ENCODE data around the gene TTC28. TPM values are rescaled to one million over a fixed set of nuclear protein-coding genes. Genes with fewer than 3 reads are reported as not detected.
"Not testable (repeated sequence)": the region's sequence is repeated elsewhere in the genome, so short reads cannot be mapped to it uniquely, and the experiment has no call there.

The TTC28 gene
- total and polyA plus RNA-seq, 7 donors, result 0.23 to 102 (median 46.1) TPM

DNA sequence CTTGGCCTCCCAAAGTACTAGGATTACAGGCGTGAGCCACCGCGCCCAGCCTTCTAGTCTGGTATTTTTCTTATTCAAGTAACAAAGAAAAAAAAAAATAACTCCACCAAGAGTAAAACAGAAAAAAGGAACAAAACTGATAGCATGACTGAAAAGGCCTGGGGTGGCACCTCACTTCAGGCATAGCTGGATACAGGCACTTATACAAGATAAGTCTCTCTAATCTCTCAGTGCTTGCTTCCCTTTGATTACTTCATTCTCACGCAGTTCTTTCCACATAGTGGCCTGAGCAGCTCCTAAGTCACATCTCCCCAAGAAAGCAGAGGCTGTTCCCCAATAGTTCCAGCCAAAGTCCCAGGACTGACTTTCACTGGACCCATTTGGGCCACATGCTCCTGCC, 3.3 kb upstream of the TTC28 start:
- WGBS, 2 donors, result 87 to 93% methylated on average over 4 of the region's 4 CpGs
- H3K36me3 ChIP-seq; H3K27me3 ChIP-seq; H3K4me3 ChIP-seq; H3K9me3 ChIP-seq; DNase-seq; intact Hi-C loops (cut with DNase I); H3K27ac ChIP-seq: not testable (repeated sequence)
- H3K4me1 ChIP-seq, result peaks cover 0 to 16% (median 6%) of the 10 kb centered on the region in 4 donors

DNA sequence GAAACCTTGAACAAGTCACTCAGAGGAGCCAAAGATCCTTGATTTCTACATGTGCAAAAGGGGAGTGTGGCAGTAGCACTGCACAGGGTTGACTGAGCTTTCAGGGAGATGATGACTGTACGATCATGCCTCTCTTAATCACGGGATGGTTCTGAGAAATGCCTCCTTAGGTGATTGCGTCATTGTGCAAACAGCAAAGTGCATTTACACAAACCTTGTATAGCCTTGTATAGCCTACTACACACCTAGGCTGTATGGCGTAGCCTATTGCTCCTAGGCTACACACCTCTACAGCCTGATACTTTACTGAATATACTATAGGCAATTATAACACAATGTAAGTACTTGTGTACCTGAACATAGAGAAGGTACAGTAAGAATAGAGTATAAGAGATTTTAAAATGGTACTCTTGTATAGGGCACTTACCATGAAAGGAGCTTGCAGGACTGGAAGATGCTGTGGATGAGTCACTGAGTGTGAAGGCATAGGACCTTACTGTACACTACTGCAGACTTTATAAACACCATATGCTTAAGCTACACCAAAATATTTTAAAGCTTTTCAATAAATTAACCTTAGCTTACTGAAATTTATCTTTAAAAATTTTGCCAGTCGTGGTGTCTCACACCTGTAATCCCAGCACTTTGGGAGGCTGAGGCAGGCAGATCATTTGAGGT, 1.3 kb upstream of the TTC28 start:
- 26 to 68% methylated on average over 5 of the region's 5 CpGs for WGBS, 2 donors
- H3K4me1 ChIP-seq, result peaks cover 0 to 16% (median 6%) of the 10 kb centered on the region in 4 donors
- H3K36me3 ChIP-seq; H3K4me3 ChIP-seq; DNase-seq; H3K27me3 ChIP-seq; H3K9me3 ChIP-seq; intact Hi-C loops (cut with DNase I); H3K27ac ChIP-seq: not testable (repeated sequence)

DNA sequence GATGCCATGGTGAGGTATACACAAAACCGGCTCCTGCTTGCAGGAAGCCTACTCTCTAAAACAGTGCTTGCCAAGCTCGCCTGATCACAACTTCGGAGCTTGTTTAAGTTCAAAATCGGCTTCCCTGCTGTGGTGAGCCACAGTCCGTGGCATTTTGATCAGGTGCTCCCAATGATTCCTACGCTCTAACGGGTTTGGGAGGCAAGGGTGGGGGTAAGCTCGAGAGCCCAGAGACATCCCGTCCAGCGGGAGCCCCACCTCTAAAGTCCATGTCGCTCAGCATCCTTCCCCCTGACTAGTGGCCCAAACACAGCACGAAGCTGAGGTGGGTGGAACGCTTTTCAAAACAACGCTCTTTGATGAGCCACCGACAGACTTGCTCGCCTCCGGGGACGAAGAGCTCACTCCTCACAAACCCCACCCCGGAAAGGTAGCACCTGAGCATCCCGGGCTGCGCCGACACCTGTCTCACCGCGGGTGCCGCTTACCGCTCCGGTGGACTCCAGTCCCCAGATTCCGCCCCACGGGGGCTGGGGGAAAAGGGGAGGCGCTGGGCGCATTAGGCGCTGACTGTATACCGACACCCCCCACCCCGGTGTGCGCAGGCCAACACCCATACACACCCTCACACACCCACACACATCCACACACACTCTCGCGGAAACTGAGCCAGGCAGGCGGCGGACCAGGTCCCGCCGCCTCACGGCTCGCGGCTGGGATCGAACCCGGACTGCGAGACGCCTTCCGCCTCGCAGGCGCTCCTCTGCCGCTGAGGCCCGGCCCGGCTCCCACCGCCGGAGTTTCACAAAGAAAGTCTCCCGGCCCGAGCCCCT, 646 bp downstream of the TTC28 start:
- peak; percentile 71 for DNase-seq

DNA sequence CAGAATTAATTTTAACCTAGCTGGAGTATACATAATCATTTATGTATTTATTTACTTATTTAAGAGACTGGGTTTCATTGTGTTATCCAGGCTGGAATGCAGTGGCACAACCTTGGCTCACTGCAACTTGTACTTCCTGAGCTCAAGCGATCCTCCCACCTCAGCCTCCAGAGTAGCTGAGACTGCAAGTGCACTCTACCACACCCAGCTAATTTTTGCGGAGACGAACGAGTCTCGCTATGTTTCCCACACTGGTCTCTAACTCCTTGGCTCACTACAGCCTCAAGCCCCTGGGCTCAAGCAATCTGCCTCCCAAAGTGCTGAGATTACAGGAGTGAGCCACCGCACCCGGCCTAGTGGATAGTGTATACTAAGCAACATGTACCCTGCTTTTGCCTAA, 1.5 kb downstream of the TTC28 start:
- DNase-seq; H3K36me3 ChIP-seq; H3K4me3 ChIP-seq; intact Hi-C loops (cut with DNase I); H3K9me3 ChIP-seq; H3K27me3 ChIP-seq: not testable (repeated sequence)
- 82 to 86% methylated on average over 7 of the region's 7 CpGs for WGBS, 2 donors
- Histone ChIP-seq H3K4me1 (peaks cover 0 to 16% (median 6%) of the 10 kb centered on the region in 4 donors), H3K27ac (peak overlapping the region in 1 of 4 donors; percentile 81)

More for the DNA sequence above, 646 bp downstream of the TTC28 start:
- intact Hi-C loops (cut with DNase I), result loop anchor here (1.0 kb wide), 2 partner anchors 62 to 120 kb away; partner anchors contain the start of gene CHEK2
- Histone ChIP-seq H3K27ac (peak overlapping the region; percentile 67 to 83 (median 80)), H3K4me1 (peaks cover 0 to 16% (median 6%) of the 10 kb centered on the region in 4 donors), H3K4me3 (peak overlapping the region; percentile 69 to 98 (median 86))
- 17 to 19% methylated on average over 58 of the region's 58 CpGs for WGBS, 2 donors
- H3K27me3 ChIP-seq, H3K9me3 ChIP-seq, H3K36me3 ChIP-seq: not testable (repeated sequence)

DNA sequence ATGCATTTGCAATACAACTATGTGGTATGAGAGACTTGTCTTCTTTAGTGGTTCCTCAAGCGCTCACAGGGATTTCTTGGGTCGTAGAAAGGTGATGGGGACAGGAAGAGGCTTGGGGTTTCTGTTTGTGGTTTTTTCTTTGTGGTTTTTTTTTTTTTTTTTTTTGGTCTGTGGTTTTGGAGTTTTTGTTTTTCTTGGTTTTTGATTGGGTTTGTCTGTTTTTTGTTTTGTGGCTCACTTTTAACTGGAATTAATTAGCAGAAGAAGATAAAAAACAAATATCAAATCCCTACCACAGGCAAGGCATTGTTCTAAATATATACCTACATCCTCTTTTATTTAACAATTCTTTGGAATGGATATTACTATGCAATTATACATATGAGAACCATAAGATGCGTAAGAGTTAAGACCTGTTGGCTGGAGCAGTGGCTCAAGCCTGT, 5.5 kb downstream of the TTC28 start:
- TF ChIP-seq, protein P1, sequence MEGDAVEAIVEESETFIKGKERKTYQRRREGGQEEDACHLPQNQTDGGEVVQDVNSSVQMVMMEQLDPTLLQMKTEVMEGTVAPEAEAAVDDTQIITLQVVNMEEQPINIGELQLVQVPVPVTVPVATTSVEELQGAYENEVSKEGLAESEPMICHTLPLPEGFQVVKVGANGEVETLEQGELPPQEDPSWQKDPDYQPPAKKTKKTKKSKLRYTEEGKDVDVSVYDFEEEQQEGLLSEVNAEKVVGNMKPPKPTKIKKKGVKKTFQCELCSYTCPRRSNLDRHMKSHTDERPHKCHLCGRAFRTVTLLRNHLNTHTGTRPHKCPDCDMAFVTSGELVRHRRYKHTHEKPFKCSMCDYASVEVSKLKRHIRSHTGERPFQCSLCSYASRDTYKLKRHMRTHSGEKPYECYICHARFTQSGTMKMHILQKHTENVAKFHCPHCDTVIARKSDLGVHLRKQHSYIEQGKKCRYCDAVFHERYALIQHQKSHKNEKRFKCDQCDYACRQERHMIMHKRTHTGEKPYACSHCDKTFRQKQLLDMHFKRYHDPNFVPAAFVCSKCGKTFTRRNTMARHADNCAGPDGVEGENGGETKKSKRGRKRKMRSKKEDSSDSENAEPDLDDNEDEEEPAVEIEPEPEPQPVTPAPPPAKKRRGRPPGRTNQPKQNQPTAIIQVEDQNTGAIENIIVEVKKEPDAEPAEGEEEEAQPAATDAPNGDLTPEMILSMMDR (IDR thresholded peaks at IDR 0.05), result no peak
- TF ChIP-seq POLR2AphosphoS5 (IDR thresholded peaks at IDR 0.05) (no peak), POLR2A (IDR thresholded peaks at IDR 0.05) (no peak), EP300 (IDR thresholded peaks at IDR 0.05) (no peak)
- H3K36me3 ChIP-seq, result no peaks in the 10 kb centered on the region
- H3K4me3 ChIP-seq, result no peak overlapping the region
- intact Hi-C loops (cut with DNase I), result no loop called here
- no peaks in the 10 kb centered on the region for H3K9me3 ChIP-seq
- WGBS, 2 donors, result 48 to 80% methylated on average over 3 of the region's 3 CpGs
- H3K27ac ChIP-seq, result no peak overlapping the region
- DNase-seq, result no peak
- H3K4me1 ChIP-seq, result peaks cover 0 to 9% (median 4%) of the 10 kb centered on the region in 4 donors
- H3K27me3 ChIP-seq, result no peaks in the 10 kb centered on the region

DNA sequence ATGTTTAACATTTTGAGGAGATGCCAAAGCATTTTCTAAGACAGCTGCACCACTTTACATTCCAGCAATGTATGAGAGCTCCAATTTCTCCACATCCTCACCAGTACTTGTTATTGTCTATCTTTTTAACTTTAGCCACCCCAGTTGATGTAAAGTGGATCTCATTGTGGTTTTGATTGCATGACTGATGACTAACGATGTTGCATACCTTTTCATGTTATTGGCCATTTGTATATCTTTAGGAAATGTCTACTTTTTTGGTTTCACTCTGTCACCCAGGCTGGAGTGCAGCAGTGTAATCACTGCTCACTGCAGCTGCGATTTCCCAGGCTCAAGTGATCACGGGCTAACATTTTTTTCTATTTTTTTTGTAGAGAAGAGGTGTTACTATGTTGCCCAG, 8.9 kb downstream of the TTC28 start:
- WGBS, 2 donors, result 91% methylated on average over 3 of the region's 3 CpGs

More for the DNA sequence above, 8.9 kb downstream of the TTC28 start:
- Histone ChIP-seq H3K4me1 (no peaks in the 10 kb centered on the region), H3K27ac (no peak overlapping the region), H3K4me3 (no peak overlapping the region), H3K36me3 (no peaks in the 10 kb centered on the region), H3K9me3 (no peaks in the 10 kb centered on the region), H3K27me3 (no peaks in the 10 kb centered on the region)
- no peak for DNase-seq
- TF ChIP-seq POLR2A (IDR thresholded peaks at IDR 0.05) (no peak), POLR2AphosphoS5 (IDR thresholded peaks at IDR 0.05) (no peak), EP300 (IDR thresholded peaks at IDR 0.05) (no peak)
- TF ChIP-seq, protein P1 (IDR thresholded peaks at IDR 0.05), result no peak
- intact Hi-C loops (cut with DNase I), result no loop called here

All from sigmoid colon (tissue), 7 donors.